SK-N-SH treated with all-trans-retinoic acid at 6 μM for 48 hours (cell line): ENCODE measurements around the gene ZNF785.

Experiments used
- ATAC-seq: fragments of 200-7000 bp; cut with Tn5 transposase; 3 replicates; pipeline ENCODE4 v1.9.1; 2020; ENCODE audit warnings: mild to moderate bottlenecking, moderate library complexity
- ARNTL ChIP-seq: fragments of 450-650 bp; formaldehyde crosslinking; IDR thresholded peaks from 2 replicates; pipeline ENCODE4 v1.5.0; 2020; ENCODE audit warnings: low read depth, mild to moderate bottlenecking, moderate library complexity, borderline replicate concordance
- BACH2 ChIP-seq: fragments of 250-450 bp; sonication (Bioruptor Pico); IDR thresholded peaks from 2 replicates; pipeline ENCODE4 v1.9.0; 2021; ENCODE audit warnings: mild to moderate bottlenecking, borderline replicate concordance
- CSDC2 ChIP-seq: fragments of 250-450 bp; sonication (Bioruptor Pico); IDR thresholded peaks from 2 replicates; pipeline ENCODE4 v1.5.0; 2020; ENCODE audit warnings: mild to moderate bottlenecking, moderate library complexity
- ESRRG ChIP-seq: fragments of 250-450 bp; sonication (Bioruptor Pico); IDR thresholded peaks from 2 replicates; pipeline ENCODE4 v1.6.1; 2021; ENCODE audit warnings: mild to moderate bottlenecking
- GLIS3 ChIP-seq: fragments of 250-450 bp; sonication (Bioruptor Pico); IDR thresholded peaks from 2 replicates; pipeline ENCODE4 v1.5.0; 2020; ENCODE audit warnings: mild to moderate bottlenecking, moderate library complexity
- ISL1 ChIP-seq: fragments of 250-450 bp; sonication (Bioruptor Pico); IDR thresholded peaks from 2 replicates; pipeline ENCODE4 v2.1.2; 2022; ENCODE audit warnings: mild to moderate bottlenecking, moderate library complexity
- OSR1 ChIP-seq: fragments of 250-450 bp; sonication (Bioruptor Pico); IDR thresholded peaks from 2 replicates; pipeline ENCODE4 v1.8.0; 2022; ENCODE audit warnings: moderate library complexity, mild to moderate bottlenecking, inconsistent platforms
- PPARA ChIP-seq: fragments of 250-450 bp; sonication (Bioruptor Pico); IDR thresholded peaks from 2 replicates; pipeline ENCODE4 v1.5.0; 2020; ENCODE audit warnings: mild to moderate bottlenecking, borderline replicate concordance
- TCF4 ChIP-seq: fragments of 250-450 bp; sonication (Bioruptor Pico); IDR thresholded peaks from 2 replicates; pipeline ENCODE4 v1.8.0; 2021; ENCODE audit warnings: mild to moderate bottlenecking, moderate library complexity, borderline replicate concordance
- TOX ChIP-seq: fragments of 250-450 bp; sonication (Bioruptor Pico); IDR thresholded peaks from 2 replicates; pipeline ENCODE4 v1.8.0; 2021; ENCODE audit warnings: mild to moderate bottlenecking, moderate library complexity, borderline replicate concordance
- ZC3H10 ChIP-seq: fragments of 250-450 bp; sonication (Bioruptor Pico); IDR thresholded peaks from 2 replicates; pipeline ENCODE4 v1.5.1; 2021; ENCODE audit warnings: mild to moderate bottlenecking, moderate library complexity
- ZFP3 ChIP-seq: fragments of 250-450 bp; sonication (Bioruptor Pico); IDR thresholded peaks from 2 replicates; pipeline ENCODE4 v1.5.0; 2020; ENCODE audit warnings: mild to moderate bottlenecking, moderate library complexity
- ZFP30 ChIP-seq: fragments of 450-650 bp; formaldehyde crosslinking; IDR thresholded peaks from 2 replicates; pipeline ENCODE4 v1.5.0; 2022; ENCODE audit warnings: mild to moderate bottlenecking, moderate library complexity
- ZNF565 ChIP-seq: fragments of 450-650 bp; formaldehyde crosslinking; conservative IDR thresholded peaks from 2 replicates; pipeline ENCODE4 v1.5.0; 2020; ENCODE audit warnings: low read depth, mild to moderate bottlenecking, moderate library complexity
- ZNF70 ChIP-seq: fragments of 450-650 bp; formaldehyde crosslinking; IDR thresholded peaks from 2 replicates; pipeline ENCODE4 v1.5.0; 2020; ENCODE audit warnings: mild to moderate bottlenecking, moderate library complexity
- ZNF8 ChIP-seq: fragments of 450-650 bp; formaldehyde crosslinking; IDR thresholded peaks from 2 replicates; pipeline ENCODE4 v1.5.0; 2020; ENCODE audit warnings: mild to moderate bottlenecking, moderate library complexity
- TF ChIP-seq, protein P1 (sequence below): fragments of 250-450 bp; sonication (Bioruptor Pico); IDR thresholded peaks from 2 replicates; pipeline ENCODE4 v1.5.0; 2020; ENCODE audit warnings: mild to moderate bottlenecking, moderate library complexity
- TF ChIP-seq, protein P2 (sequence below): fragments of 250-450 bp; sonication (Bioruptor Pico); IDR thresholded peaks from 2 replicates; pipeline ENCODE4 v1.5.1; 2021; ENCODE audit warnings: mild to moderate bottlenecking, moderate library complexity
- TF ChIP-seq, protein P3 (sequence below): fragments of 250-450 bp; sonication (Bioruptor Pico); IDR thresholded peaks from 2 replicates; pipeline ENCODE4 v1.8.0; 2020; ENCODE audit warnings: mild to moderate bottlenecking, moderate library complexity, borderline replicate concordance

ZNF785 gene

DNA sequence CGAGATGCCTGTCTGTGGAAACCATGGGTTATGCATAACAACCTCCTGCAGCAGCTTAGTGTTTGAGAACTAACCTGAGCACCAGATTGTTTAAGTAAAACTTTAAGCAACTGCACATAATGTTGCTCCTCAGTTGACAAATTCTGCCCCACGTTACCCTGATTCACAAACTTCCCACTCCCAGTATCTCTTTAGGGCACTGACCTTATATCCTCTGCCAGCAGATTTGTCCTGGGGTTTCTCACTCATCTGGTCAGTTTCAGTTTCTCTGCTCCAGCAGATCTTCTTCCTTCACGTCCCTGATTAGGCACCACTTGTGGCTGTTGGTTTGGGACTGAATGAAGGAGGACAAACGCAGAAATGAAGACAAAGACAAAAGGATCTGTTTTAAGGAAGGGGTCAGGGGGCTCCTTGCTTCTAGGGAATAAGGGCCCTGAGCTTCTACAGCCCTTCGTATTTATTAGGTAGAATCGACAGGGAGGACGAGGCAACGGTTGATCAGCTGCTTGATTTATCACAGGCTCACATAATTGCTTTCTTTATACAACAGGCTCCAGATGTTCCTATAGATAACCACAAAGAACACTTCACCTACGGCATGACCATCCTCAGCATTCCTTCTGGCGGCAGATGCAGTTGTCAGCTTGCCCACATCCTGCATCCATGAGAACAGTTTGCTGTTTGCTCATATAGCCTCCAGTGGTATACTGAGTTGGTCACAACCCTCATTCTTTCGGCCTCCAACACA is 38.2 kb upstream of the ZNF785 start (continued):
- TF ChIP-seq ZFP30 (CRISPR knock-in tag) (no peak), TOX (CRISPR knock-in tag) (no peak), OSR1 (CRISPR knock-in tag) (no peak), PPARA (CRISPR knock-in tag) (no peak), ZC3H10 (CRISPR knock-in tag) (no peak), ISL1 (CRISPR knock-in tag) (no peak), CSDC2 (no peak), ZNF565 (no peak)
- TF ChIP-seq, protein P1, sequence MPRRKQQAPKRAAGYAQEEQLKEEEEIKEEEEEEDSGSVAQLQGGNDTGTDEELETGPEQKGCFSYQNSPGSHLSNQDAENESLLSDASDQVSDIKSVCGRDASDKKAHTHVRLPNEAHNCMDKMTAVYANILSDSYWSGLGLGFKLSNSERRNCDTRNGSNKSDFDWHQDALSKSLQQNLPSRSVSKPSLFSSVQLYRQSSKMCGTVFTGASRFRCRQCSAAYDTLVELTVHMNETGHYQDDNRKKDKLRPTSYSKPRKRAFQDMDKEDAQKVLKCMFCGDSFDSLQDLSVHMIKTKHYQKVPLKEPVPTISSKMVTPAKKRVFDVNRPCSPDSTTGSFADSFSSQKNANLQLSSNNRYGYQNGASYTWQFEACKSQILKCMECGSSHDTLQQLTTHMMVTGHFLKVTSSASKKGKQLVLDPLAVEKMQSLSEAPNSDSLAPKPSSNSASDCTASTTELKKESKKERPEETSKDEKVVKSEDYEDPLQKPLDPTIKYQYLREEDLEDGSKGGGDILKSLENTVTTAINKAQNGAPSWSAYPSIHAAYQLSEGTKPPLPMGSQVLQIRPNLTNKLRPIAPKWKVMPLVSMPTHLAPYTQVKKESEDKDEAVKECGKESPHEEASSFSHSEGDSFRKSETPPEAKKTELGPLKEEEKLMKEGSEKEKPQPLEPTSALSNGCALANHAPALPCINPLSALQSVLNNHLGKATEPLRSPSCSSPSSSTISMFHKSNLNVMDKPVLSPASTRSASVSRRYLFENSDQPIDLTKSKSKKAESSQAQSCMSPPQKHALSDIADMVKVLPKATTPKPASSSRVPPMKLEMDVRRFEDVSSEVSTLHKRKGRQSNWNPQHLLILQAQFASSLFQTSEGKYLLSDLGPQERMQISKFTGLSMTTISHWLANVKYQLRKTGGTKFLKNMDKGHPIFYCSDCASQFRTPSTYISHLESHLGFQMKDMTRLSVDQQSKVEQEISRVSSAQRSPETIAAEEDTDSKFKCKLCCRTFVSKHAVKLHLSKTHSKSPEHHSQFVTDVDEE (CRISPR knock-in tag): no peak
- TF ChIP-seq, protein P2, sequence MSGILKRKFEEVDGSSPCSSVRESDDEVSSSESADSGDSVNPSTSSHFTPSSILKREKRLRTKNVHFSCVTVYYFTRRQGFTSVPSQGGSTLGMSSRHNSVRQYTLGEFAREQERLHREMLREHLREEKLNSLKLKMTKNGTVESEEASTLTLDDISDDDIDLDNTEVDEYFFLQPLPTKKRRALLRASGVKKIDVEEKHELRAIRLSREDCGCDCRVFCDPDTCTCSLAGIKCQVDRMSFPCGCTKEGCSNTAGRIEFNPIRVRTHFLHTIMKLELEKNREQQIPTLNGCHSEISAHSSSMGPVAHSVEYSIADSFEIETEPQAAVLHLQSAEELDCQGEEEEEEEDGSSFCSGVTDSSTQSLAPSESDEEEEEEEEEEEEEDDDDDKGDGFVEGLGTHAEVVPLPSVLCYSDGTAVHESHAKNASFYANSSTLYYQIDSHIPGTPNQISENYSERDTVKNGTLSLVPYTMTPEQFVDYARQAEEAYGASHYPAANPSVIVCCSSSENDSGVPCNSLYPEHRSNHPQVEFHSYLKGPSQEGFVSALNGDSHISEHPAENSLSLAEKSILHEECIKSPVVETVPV (CRISPR knock-in tag): no peak

DNA sequence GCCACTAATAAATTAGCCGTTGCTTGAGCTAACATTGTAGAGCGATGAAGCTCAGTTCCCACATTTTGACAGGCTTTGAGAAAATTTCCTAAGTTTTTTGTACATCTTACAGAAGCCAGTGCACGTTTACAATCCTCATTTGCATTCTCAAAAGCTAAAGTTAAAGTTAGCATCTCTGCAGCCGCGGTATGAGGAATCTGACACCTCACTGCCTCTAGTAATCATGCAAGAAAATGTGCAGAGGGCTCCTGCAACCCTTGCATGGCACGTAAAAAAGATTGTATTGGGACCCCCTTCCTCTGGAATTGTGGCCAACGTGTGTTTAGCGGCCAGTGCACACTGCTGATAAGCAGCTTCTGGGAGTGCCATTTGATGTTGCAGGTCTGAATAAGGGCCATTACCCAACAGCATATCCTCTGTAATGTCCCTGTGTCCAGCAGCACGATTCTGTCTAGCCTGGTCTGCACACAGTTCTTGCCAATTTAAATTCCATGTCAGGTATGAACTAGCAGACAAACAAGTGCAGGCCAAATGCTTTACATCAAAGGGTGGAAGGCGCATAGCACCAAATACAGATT is 37.0 kb upstream of the ZNF785 start:
- no peak for ATAC-seq
- TF ChIP-seq TOX (CRISPR knock-in tag) (no peak), ISL1 (CRISPR knock-in tag) (no peak), ARNTL (CRISPR knock-in tag) (no peak), CSDC2 (no peak), BACH2 (CRISPR knock-in tag) (no peak), PPARA (CRISPR knock-in tag) (no peak), GLIS3 (no peak), ZNF70 (no peak), TCF4 (CRISPR knock-in tag) (no peak), ZNF8 (CRISPR knock-in tag) (no peak)

DNA sequence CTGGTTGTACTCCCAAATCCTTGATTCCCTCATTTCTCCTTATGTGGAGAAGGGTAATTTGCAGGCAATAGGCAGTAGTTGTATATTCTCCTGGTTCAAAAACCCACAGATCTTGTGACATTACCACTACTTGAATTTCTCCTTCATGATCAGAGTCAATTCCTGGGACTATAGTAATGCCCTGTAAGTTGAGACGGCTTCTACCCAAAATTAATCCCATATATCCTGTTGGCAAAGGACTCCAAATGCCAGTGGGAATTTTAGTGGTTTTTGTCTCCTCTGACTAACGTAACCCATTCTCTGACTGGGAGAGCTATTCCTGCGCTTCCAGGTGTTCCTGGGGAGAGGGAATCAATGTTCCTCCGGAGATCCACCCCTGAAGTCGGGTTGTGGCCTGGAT is 36.3 kb upstream of the ZNF785 start:
- no peak for TF ChIP-seq ZFP3 (CRISPR knock-in tag)
- no peak for TF ChIP-seq ISL1 (CRISPR knock-in tag)
- no peak for TF ChIP-seq TOX (CRISPR knock-in tag)
- TF ChIP-seq, protein P2 (CRISPR knock-in tag): no peak
- TF ChIP-seq ESRRG (CRISPR knock-in tag): no peak
- TF ChIP-seq, protein P1 (CRISPR knock-in tag): no peak
- no peak for TF ChIP-seq GLIS3
- no peak for TF ChIP-seq CSDC2
- TF ChIP-seq, protein P3, sequence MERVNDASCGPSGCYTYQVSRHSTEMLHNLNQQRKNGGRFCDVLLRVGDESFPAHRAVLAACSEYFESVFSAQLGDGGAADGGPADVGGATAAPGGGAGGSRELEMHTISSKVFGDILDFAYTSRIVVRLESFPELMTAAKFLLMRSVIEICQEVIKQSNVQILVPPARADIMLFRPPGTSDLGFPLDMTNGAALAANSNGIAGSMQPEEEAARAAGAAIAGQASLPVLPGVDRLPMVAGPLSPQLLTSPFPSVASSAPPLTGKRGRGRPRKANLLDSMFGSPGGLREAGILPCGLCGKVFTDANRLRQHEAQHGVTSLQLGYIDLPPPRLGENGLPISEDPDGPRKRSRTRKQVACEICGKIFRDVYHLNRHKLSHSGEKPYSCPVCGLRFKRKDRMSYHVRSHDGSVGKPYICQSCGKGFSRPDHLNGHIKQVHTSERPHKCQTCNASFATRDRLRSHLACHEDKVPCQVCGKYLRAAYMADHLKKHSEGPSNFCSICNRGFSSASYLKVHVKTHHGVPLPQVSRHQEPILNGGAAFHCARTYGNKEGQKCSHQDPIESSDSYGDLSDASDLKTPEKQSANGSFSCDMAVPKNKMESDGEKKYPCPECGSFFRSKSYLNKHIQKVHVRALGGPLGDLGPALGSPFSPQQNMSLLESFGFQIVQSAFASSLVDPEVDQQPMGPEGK (CRISPR knock-in tag): no peak
- peak; percentile 51 for ATAC-seq
